Fibroblast of the aortic adventitia (primary cell): ENCODE results near the gene KCNQ1OT1. TPM values are rescaled to one million over a fixed set of nuclear protein-coding genes. Genes with fewer than 3 reads are reported as not detected.
A peak's percentile ranks its signal among the peaks of the same experiment; 100 is the strongest.

Experiments used
- DNase-seq: peaks from one replicate; pipeline ENCODE4 v3.0.0-alpha.2; 2010; ENCODE audit warnings: low read depth
- H3K4me3 ChIP-seq: 2 replicates; pipeline ENCODE4 v1.5.1; 2011; ENCODE audit warnings: low read depth, mild to moderate bottlenecking, control low read depth, low read length, moderate library complexity
- CTCF ChIP-seq: IDR thresholded peaks from 2 replicates; pipeline ENCODE4 v1.5.1; 2011; ENCODE audit warnings: mild to moderate bottlenecking, low read length, control low read depth, inconsistent platforms; ENCODE audit not compliant: insufficient read depth
- total RNA-seq: library from RNA; depleted of rRNA; stranded (reverse); fragments of >200 nt; gene quantifications from 2 replicates; pipeline ENCODE4 v1.2.3, GENCODE V29; 2012; ENCODE audit warnings: low replicate concordance

KCNQ1OT1 gene
- 5.5 and 7.3 TPM in 2 replicates for total RNA-seq

GRCh38 chr11:2699531-2700414 is at the start of gene KCNQ1OT1:
TSS of gene KCNQ1OT1 (minus strand) at chr11:2699994.
- DNase-seq: peak; percentile 92
- TF ChIP-seq CTCF: no peak
- H3K4me3 ChIP-seq: peak within 1 kb of the TSS; percentile 82

GRCh38 chr11:2748814-2749554 is 49.2 kb upstream of the KCNQ1OT1 start:
- TF ChIP-seq CTCF: no peak
- H3K4me3 ChIP-seq: no peak overlapping the region
- no peak for DNase-seq

- no peak for DNase-seq
- no peak overlapping the region for H3K4me3 ChIP-seq
- no peak for TF ChIP-seq CTCF
These were observed 48.4 kb upstream of the KCNQ1OT1 start for GRCh38 chr11:2748061-2748813.

GRCh38 chr11:2747248-2748027 is 47.6 kb upstream of the KCNQ1OT1 start:
- TF ChIP-seq CTCF: no peak
- no peak for DNase-seq
- H3K4me3 ChIP-seq: no peak overlapping the region

GRCh38 chr11:2746401-2747247 is 46.8 kb upstream of the KCNQ1OT1 start:
- H3K4me3 ChIP-seq: no peak overlapping the region
- DNase-seq: no peak
- TF ChIP-seq CTCF: no peak
